GM12878 (cell line): ENCODE data around the gene TBXAS1.

Experiments
- CEBPB ChIP-seq, 2 experiments: fragments of 150-350 bp in 1 of 2; IDR thresholded peaks; 2 replicates each; pipeline ENCODE4 v1.6.1; 2012 to 2014; ENCODE audit warnings: low read depth in 2 of 2, low read length in 2 of 2, borderline replicate concordance in 1 of 2, inconsistent platforms in 1 of 2
- KAT2A ChIP-seq: conservative IDR thresholded peaks from 2 replicates; pipeline ENCODE4 v1.6.1; 2011; ENCODE audit warnings: low read depth, low read length; ENCODE audit not compliant: control insufficient read depth
- SUZ12 ChIP-seq: fragments of 200-600 bp; sonication (generic); IDR thresholded peaks from one replicate; pipeline ENCODE4 v1.6.1; 2018; ENCODE audit warnings: antibody characterized with exemption, mild to moderate bottlenecking; ENCODE audit not compliant: unreplicated experiment
- TF ChIP-seq, protein P1 (sequence below), 3 experiments: IDR thresholded peaks in 2 of 3; conservative IDR thresholded peaks in 1 of 3; 2 replicates each; pipeline ENCODE4 v1.5.1; 2011; ENCODE audit warnings: low read depth in 3 of 3, low read length in 3 of 3, mild to moderate bottlenecking in 3 of 3, control low read depth in 2 of 3, moderate library complexity in 2 of 3, inconsistent platforms in 1 of 3, mixed read lengths in 1 of 3; ENCODE audit not compliant: control insufficient read depth in 2 of 3, insufficient read depth in 1 of 3; ENCODE audit errors: extremely low read depth in 1 of 3

DNA sequence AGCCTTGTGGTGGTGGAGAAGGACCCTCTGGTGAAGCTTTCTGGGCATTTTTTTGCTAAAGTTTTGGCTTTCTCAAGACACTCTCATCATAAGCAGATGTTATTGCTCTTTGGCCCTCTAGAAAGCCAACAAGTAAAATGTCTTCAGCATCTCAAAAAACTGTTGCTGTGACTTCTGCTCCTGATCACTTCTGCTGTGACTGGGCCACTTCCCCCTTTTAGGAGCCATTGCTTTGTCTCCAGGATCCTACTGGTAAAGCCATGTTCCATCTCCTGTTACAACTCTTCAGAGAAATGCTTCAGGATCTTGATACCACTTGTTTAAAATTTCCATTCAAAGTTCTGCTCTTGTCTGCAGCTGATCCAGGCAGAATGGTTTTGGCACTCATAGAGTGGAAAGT, 222.8 kb downstream of the TBXAS1 start:
- TF ChIP-seq CEBPB (IDR thresholded peaks at IDR 0.05; ENCODE audit: borderline replicate concordance in 1 of 2, low read depth in 2 of 2, low read length in 2 of 2) = no peak
- TF ChIP-seq, protein P1, sequence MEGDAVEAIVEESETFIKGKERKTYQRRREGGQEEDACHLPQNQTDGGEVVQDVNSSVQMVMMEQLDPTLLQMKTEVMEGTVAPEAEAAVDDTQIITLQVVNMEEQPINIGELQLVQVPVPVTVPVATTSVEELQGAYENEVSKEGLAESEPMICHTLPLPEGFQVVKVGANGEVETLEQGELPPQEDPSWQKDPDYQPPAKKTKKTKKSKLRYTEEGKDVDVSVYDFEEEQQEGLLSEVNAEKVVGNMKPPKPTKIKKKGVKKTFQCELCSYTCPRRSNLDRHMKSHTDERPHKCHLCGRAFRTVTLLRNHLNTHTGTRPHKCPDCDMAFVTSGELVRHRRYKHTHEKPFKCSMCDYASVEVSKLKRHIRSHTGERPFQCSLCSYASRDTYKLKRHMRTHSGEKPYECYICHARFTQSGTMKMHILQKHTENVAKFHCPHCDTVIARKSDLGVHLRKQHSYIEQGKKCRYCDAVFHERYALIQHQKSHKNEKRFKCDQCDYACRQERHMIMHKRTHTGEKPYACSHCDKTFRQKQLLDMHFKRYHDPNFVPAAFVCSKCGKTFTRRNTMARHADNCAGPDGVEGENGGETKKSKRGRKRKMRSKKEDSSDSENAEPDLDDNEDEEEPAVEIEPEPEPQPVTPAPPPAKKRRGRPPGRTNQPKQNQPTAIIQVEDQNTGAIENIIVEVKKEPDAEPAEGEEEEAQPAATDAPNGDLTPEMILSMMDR (IDR thresholded peaks at IDR 0.05 in 2 of 3, conservative IDR thresholded peaks at IDR 0.05 in 1 of 3; ENCODE audit: control insufficient read depth in 2 of 3, extremely low read depth in 1 of 3, insufficient read depth in 1 of 3, low read depth in 3 of 3, low read length in 3 of 3) = no peak
- TF ChIP-seq KAT2A = no peak
- no peak for TF ChIP-seq SUZ12
